ENCODE measurements around the gene BGLAP. TPM values are rescaled to one million over a fixed set of nuclear protein-coding genes. Genes with fewer than 3 reads are reported as not detected.
A peak's percentile ranks its signal among the peaks of the same experiment; 100 is the strongest.

The BGLAP gene
- total RNA-seq, 1 donor: not detected

DNA sequence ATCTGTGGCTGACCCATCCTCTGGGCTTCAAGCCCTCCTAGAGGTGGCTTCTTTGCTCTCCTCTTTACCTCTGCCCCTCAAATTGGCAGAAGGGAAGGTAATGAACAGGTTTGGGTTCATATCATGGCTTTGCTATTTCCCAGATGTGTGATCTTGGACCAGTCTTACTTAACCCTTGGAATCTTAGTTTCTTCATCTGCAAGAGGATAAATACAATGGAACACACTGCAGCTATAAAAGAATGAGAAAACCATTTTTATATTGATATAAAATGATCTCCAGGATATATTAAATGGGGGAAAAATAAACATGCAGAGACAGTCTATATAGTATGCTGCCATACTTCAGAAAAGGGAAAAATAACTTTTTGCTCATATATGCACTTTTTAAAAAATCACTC lies 47.9 kb downstream of the BGLAP start:
- TF ChIP-seq CTCF (IDR thresholded peaks at IDR 0.05; ENCODE audit: insufficient read depth, low read depth, low read length): no peak
- DNase-seq (ENCODE audit: low read depth): no peak
- no peak overlapping the region for H3K4me3 ChIP-seq (ENCODE audit: low read depth, low read length)

DNA sequence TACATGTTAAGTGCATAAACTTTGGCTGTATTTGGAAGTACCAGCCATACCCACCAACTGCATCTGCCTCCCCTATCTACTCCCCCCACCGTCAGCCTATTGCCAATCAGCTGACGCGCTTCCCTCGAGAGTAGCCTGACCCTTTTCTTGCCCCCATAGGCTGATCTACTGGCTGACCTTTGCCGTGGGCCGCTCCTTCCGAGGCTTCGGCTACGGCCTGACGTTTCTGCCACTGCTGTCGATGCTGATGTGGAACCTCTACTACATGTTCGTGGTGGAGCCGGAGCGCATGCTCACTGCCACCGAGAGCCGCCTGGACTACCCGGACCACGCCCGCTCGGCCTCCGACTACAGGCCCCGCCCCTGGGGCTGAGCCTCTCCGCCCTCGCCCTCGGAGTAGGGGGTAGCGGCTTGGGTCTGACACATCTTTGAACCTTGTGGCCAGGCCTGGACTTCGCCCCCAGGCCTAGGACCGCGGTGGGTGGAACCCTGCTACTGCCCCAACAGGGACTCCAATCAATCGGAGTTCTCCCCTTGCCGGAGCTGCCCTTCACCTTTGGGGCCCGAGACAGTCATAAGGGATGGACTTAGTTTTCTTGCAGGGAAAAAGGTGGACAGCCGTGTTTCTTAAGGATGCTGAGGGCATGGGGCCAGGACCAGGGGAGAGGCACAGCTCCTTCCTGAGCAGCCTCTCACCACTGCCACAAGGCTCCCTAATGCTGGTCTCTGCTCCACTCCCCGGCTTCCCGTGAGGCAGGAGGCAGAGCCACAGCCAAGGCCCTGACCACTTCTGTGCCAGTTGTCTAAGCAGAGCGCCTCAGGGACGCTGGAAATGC lies 49.5 kb downstream of the BGLAP start:
- peak; percentile 87 for DNase-seq (ENCODE audit: low read depth)
- H3K4me3 ChIP-seq (ENCODE audit: low read depth, low read length): peak overlapping the region; percentile 75
- TF ChIP-seq CTCF (IDR thresholded peaks at IDR 0.05; ENCODE audit: insufficient read depth, low read depth, low read length): no peak

Small RNA genes within 50 kb of the gene (small RNA-seq; reads per million reads assigned to genes)
- not detected for gene RF00568

Other genes starting within 250 kb of the BGLAP start
- 381 and 386 TPM in 2 replicates for gene SSR2, start 221.2 kb upstream of the BGLAP start, total RNA-seq
- 13.5 and 20.3 TPM in 2 replicates for gene UBQLN4, start 188.4 kb upstream of the BGLAP start, total RNA-seq
- 38.3 and 40.6 TPM in 2 replicates for gene LAMTOR2, start 187.4 kb upstream of the BGLAP start, total RNA-seq
- gene RAB25, start 181.0 kb upstream of the BGLAP start, total RNA-seq: not detected in 2 replicates
- 1.7 and 1.9 TPM in 2 replicates for gene MEX3A, start 159.7 kb upstream of the BGLAP start, total RNA-seq
- gene LMNA, start 127.5 kb upstream of the BGLAP start, total RNA-seq: 694 and 1,059 TPM in 2 replicates
- gene SEMA4A, start 88.6 kb upstream of the BGLAP start, total RNA-seq: 0.43 and 0.64 TPM in 2 replicates
- gene SLC25A44, start 48.1 kb upstream of the BGLAP start, total RNA-seq: 17.1 and 18.6 TPM in 2 replicates
- 30.2 and 50.9 TPM in 2 replicates for gene PMF1, start 29.2 kb upstream of the BGLAP start, total RNA-seq
- 0.43 and 0.64 TPM in 2 replicates for gene PAQR6, start 5.9 kb downstream of the BGLAP start, total RNA-seq
- 52.2 and 63.5 TPM in 2 replicates for gene SMG5, start 40.6 kb downstream of the BGLAP start, total RNA-seq
- 0.86 and 1.3 TPM in 2 replicates for gene TMEM79, start 42.1 kb downstream of the BGLAP start, total RNA-seq
- 55.3 and 55.4 TPM in 2 replicates for gene GLMP, start 53.5 kb downstream of the BGLAP start, total RNA-seq
- 0.32 TPM in 1 of 2 replicates, not detected in the other for gene VHLL, start 57.1 kb downstream of the BGLAP start, total RNA-seq
- 268 and 431 TPM in 2 replicates for gene CCT3, start 96.1 kb downstream of the BGLAP start, total RNA-seq
- gene TSACC, start 96.3 kb downstream of the BGLAP start, total RNA-seq: not detected in 2 replicates
- not detected in 2 replicates for gene RHBG, start 127.0 kb downstream of the BGLAP start, total RNA-seq